GM10266 (cell line): ENCODE results near the gene MMP8.

Experiments
- DNase-seq: peaks from one replicate; pipeline ENCODE4 v3.0.0; 2012; ENCODE audit errors: extremely low spot score
- TF ChIP-seq, protein P1 (sequence below): IDR thresholded peaks from 2 replicates; pipeline ENCODE4 v1.5.1; 2012; ENCODE audit warnings: mild to moderate bottlenecking, low read depth; ENCODE audit not compliant: control insufficient read depth, insufficient read depth; ENCODE audit errors: missing control alignments

Gene MMP8, protein sequence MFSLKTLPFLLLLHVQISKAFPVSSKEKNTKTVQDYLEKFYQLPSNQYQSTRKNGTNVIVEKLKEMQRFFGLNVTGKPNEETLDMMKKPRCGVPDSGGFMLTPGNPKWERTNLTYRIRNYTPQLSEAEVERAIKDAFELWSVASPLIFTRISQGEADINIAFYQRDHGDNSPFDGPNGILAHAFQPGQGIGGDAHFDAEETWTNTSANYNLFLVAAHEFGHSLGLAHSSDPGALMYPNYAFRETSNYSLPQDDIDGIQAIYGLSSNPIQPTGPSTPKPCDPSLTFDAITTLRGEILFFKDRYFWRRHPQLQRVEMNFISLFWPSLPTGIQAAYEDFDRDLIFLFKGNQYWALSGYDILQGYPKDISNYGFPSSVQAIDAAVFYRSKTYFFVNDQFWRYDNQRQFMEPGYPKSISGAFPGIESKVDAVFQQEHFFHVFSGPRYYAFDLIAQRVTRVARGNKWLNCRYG

DNA sequence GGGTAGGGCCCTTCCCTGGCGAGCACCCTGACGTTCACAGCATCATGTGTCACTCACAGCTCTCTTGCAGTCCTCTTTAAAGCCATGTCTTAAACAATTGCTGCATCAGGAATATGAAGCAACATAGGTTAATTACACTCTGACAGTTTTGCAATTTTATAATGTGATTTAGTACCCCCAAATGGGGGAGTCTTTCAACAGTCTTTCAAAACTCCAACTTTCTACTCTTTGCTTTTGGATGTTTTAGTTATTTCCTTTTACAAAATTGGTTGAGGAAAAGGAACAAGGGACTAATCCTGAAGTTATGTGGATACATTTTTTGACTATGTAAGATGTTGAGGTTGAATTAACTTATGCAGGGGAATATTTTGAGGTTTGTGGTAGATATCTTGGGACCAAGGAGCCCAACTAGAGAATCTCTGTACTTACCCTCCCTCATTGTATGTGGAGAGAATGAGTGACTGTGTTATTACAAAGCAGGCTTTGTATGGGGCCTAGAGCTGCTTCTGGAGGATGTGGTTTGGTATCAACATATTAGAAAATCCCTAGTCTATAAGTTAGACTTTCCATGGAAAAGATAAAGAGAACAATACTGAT lies at the start of gene MMP8:
Gene MMP8, minus strand, starts transcription at position 51 of the 597 bp plus-strand sequence. CDS start 99 bp downstream, outside the sequence.
- DNase-seq: no peak

DNA sequence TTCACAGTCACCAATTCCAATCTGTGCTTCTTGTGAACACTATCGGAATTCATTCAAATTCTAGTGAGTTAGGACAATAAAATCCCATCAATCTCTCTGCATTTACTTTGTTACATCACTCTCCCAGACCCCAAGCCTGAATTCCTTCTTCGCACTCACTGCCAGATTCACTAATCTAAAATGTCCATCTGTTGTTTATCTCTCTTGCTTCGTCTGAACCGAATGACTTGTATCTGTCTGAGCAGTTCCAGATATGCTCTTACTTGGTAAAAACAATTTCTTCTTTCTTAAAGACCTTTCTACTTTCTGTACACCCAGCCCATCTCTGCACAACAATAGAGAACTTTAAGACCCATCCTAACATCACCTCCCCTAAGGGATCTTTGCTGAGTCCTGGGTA lies 48.6 kb upstream of the MMP8 start:
- DNase-seq: no peak
- TF ChIP-seq, protein P1, sequence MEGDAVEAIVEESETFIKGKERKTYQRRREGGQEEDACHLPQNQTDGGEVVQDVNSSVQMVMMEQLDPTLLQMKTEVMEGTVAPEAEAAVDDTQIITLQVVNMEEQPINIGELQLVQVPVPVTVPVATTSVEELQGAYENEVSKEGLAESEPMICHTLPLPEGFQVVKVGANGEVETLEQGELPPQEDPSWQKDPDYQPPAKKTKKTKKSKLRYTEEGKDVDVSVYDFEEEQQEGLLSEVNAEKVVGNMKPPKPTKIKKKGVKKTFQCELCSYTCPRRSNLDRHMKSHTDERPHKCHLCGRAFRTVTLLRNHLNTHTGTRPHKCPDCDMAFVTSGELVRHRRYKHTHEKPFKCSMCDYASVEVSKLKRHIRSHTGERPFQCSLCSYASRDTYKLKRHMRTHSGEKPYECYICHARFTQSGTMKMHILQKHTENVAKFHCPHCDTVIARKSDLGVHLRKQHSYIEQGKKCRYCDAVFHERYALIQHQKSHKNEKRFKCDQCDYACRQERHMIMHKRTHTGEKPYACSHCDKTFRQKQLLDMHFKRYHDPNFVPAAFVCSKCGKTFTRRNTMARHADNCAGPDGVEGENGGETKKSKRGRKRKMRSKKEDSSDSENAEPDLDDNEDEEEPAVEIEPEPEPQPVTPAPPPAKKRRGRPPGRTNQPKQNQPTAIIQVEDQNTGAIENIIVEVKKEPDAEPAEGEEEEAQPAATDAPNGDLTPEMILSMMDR: no peak

More for the DNA sequence above, at the start of gene MMP8:
- TF ChIP-seq, protein P1: no peak

DNA sequence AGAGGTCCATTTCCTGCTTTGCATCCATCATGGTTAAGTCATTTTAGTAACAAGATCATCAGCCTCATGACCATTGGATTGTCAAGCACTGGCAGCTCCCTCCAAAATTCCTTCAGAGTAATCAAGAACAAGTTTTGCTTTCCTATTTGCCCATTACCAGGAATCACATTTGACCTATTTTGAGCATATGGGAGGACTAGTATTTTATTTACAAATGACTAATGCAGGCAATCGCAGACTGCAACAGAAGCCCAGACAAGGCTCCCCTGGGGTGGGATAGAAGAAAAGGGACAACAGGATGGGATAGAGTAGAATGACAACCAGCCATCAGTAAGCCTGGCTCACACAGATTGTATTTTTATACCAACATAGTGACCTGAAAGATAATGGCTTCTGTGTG lies 46.6 kb upstream of the MMP8 start:
- TF ChIP-seq, protein P1: no peak
- no peak for DNase-seq

- TF ChIP-seq, protein P1: no peak
- no peak for DNase-seq
Measured at GRCh38 chr11:102770191-102770590, 45.4 kb upstream of the MMP8 start.

DNA sequence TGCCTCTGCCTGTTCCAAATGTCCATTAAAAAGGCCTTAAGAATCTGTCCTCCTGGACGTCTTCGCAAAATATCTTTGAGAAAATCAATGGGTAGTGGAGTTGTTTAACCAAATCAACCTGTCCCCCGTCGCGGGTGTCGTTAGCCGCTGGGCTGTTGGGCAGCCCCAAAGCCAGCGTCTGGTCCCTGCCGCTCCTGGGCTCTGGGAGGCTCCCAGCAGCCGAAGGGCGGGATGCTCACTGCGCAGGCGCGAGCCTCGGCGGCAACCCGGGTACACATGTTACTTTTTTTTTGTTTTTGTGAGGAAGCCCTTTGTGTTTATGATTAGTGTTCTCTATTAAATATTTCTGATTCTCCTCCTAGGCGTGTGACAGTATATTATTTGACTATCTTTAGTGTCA lies 43.0 kb upstream of the MMP8 start:
- DNase-seq: no peak
- TF ChIP-seq, protein P1: no peak

GRCh38 chr11:102763440-102763839 lies 38.7 kb upstream of the MMP8 start:
- TF ChIP-seq, protein P1: no peak
- no peak for DNase-seq

DNA sequence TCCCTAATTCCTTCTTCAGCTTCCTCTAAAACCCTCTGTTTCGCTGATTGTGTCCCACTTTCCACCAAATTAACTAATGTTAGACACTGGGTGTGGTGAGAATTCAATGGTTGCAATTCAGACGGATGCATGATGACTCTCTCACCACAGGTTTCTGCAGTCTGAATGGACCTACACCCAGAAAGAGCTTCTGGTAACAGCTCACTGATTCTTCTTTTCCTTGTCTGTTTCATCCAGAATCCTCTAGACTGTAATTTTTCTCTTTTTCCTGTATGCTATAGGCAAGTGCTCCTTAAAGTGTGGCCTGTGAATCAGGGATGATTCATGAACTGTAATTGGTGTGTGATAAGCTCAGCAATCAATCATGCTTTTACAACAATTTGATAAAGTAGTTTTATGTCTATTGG lies 37.6 kb upstream of the MMP8 start:
- no peak for DNase-seq
- TF ChIP-seq, protein P1: no peak
